Measurements from ENCODE around the gene ZNF544. TPM values are rescaled to one million over a fixed set of nuclear protein-coding genes. Genes with fewer than 3 reads are reported as not detected.

Gene ZNF544
- total and polyA plus RNA-seq, 2 of the 8 experiments (the other 6 are each of a cell fraction or from before 2014, with no cell fraction given), result 48.8 to 60.8 TPM

- TF ChIP-seq SP4 (IDR thresholded peaks at IDR 0.05; ENCODE audit: low read length), result no peak
- no peak for TF ChIP-seq SP2 (IDR thresholded peaks at IDR 0.05; ENCODE audit: low read length)
- TF ChIP-seq SIRT6 (IDR thresholded peaks at IDR 0.05; ENCODE audit: low read length), result no peak
- no peak for TF ChIP-seq EZH2 (IDR thresholded peaks at IDR 0.05; ENCODE audit: low read depth, low read length, severe bottlenecking)
- TF ChIP-seq, protein P1, sequence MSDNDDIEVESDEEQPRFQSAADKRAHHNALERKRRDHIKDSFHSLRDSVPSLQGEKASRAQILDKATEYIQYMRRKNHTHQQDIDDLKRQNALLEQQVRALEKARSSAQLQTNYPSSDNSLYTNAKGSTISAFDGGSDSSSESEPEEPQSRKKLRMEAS (IDR thresholded peaks at IDR 0.05), result no peak
- no peak for TF ChIP-seq TAF1 (IDR thresholded peaks at IDR 0.05; ENCODE audit: low read depth, low read length)
- no peak for TF ChIP-seq EGR1 (IDR thresholded peaks at IDR 0.05; ENCODE audit: borderline replicate concordance, low read depth, low read length)
These were observed 20.2 kb downstream of the ZNF544 start (continued) for GRCh38 chr19:58248886-58249285.

Measured in H1 (cell line).